OCI-LY7 (cell line): ENCODE measurements around the gene PDZRN3. TPM values are rescaled to one million over a fixed set of nuclear protein-coding genes. Genes with fewer than 3 reads are reported as not detected.

ENCODE experiments used
- BruUV-seq: library from RNA; stranded (reverse); fragments of 400-500 nt; replicated peaks from 2 replicates; lab custom pipeline; 2021; lab: Mats Ljungman, UMichigan
- CTCF ChIA-PET: fragments of 300-600 bp; sonication (Branson Sonifier 250); formaldehyde crosslinking; loops from one replicate; lab custom pipeline; 2022; ENCODE audit warnings: antibody characterized with exemption; ENCODE audit not compliant: unreplicated experiment; lab: Charles Lee
- POLR2A ChIA-PET: fragments of 300-600 bp; sonication (Branson Sonifier 250); formaldehyde crosslinking; loops from one replicate; lab custom pipeline; 2022; ENCODE audit warnings: antibody characterized with exemption; lab: Charles Lee
- DNase-seq: peaks from one replicate; pipeline ENCODE4 v3.0.0-alpha.2; 2015; ENCODE audit warnings: low spot score
- H2AFZ ChIP-seq: fragments of 200-600 bp; sonication (generic), shearing (Covaris generic); 2 replicates; pipeline ENCODE4 v1.6.1; 2014; ENCODE audit warnings: mild to moderate bottlenecking, antibody characterized with exemption, low read length, moderate library complexity
- H3K27ac ChIP-seq: fragments of 200-600 bp; sonication (generic); 2 replicates; pipeline ENCODE4 v1.5.1; 2014; ENCODE audit warnings: mixed run types, low read depth, mild to moderate bottlenecking, moderate library complexity, low read length, inconsistent platforms; ENCODE audit not compliant: poor library complexity, severe bottlenecking
- H3K36me3 ChIP-seq: fragments of 200-600 bp; sonication (generic); 2 replicates; pipeline ENCODE4 v1.6.1; 2014; ENCODE audit warnings: mild to moderate bottlenecking, antibody characterized with exemption, low read length, moderate library complexity, mixed read lengths; ENCODE audit not compliant: insufficient read depth
- H3K4me1 ChIP-seq: fragments of 200-600 bp; sonication (generic); 2 replicates; pipeline ENCODE4 v1.5.1; 2014; ENCODE audit warnings: mild to moderate bottlenecking, low read length; ENCODE audit not compliant: insufficient read depth, poor library complexity, severe bottlenecking
- H3K4me2 ChIP-seq: fragments of 200-600 bp; sonication (generic); 2 replicates; pipeline ENCODE4 v1.6.1; 2014; ENCODE audit warnings: mild to moderate bottlenecking, low read length
- H3K4me3 ChIP-seq: fragments of 200-600 bp; sonication (generic); 2 replicates; pipeline ENCODE4 v1.5.1; 2014; ENCODE audit warnings: mild to moderate bottlenecking, low read depth, low read length; ENCODE audit not compliant: poor library complexity, severe bottlenecking
- H3K79me2 ChIP-seq: fragments of 200-600 bp; sonication (generic); 2 replicates; pipeline ENCODE4 v1.6.1; 2016; ENCODE audit warnings: low read depth, mild to moderate bottlenecking, low read length, moderate library complexity, mixed read lengths; ENCODE audit not compliant: insufficient read depth
- H3K9me2 ChIP-seq: fragments of 200-600 bp; sonication (generic); 2 replicates; pipeline ENCODE4 v1.6.1; 2016; ENCODE audit warnings: mild to moderate bottlenecking, low read length, mixed read lengths; ENCODE audit not compliant: insufficient read depth
- H3K9me3 ChIP-seq: fragments of 200-600 bp; sonication (generic); 2 replicates; pipeline ENCODE4 v1.6.1; 2014; ENCODE audit warnings: mild to moderate bottlenecking, mixed run types, low read length, mixed read lengths
- H4K20me1 ChIP-seq: fragments of 200-600 bp; sonication (generic); 2 replicates; pipeline ENCODE4 v1.6.1; 2014; ENCODE audit warnings: mild to moderate bottlenecking, antibody characterized with exemption, low read length, moderate library complexity, mixed read lengths; ENCODE audit not compliant: insufficient read depth
- CTCF ChIP-seq: fragments of 200-600 bp; sonication (generic); conservative IDR thresholded peaks from 2 replicates; pipeline ENCODE4 v1.5.1; 2014; ENCODE audit warnings: mild to moderate bottlenecking, antibody characterized with exemption, low read length, moderate library complexity, mixed read lengths
- EZH2phosphoT487 ChIP-seq: fragments of 200-600 bp; sonication (generic); IDR thresholded peaks from 2 replicates; pipeline ENCODE4 v1.6.1; 2018; ENCODE audit warnings: low read depth, borderline replicate concordance, mild to moderate bottlenecking, mixed run types, antibody characterized with exemption, low read length, moderate library complexity, mixed read lengths
- intact Hi-C: fragments of 100-400 bp; cut with micrococcal nuclease; formaldehyde crosslinking; loops from one replicate; pipeline ENCODE4 v1.10.0; 2022; ENCODE audit not compliant: unreplicated experiment
- total RNA-seq, 2 experiments: library from RNA; depleted of rRNA in 1 of 2; stranded (reverse); fragments of >200 nt in 1 of 2; shearing (Covaris generic) in 1 of 2; gene quantifications; 2 replicates each; pipeline ENCODE4 v1.2.3, GENCODE V29; 2014 to 2022

Gene PDZRN3
- total RNA-seq, 2 experiments from 2014 or later, result 0.95 TPM; not detected in 1

GRCh38 chr3:73658227-73658626 is 33.5 kb upstream of the PDZRN3 start:
- Histone ChIP-seq H3K4me2 (no peak overlapping the region), H3K27ac (no peak overlapping the region), H4K20me1 (no peaks in the 10 kb centered on the region), H3K4me3 (no peak overlapping the region), H3K79me2 (no peaks in the 10 kb centered on the region), H3K4me1 (no peaks in the 10 kb centered on the region), H3K9me2 (no peaks in the 10 kb centered on the region; the same call in 1 of the 2 replicates), H2AFZ (no peak overlapping the region), H3K9me3 (no peaks in the 10 kb centered on the region), H3K36me3 (no peaks in the 10 kb centered on the region)
- no TSS peak for BruUV-seq
- intact Hi-C loops, result no loop called here
- ChIA-PET CTCF (no interaction called here), POLR2A (interaction anchor here (0.8 kb wide), 1 partner anchor 381 kb away, joined by 4 read pairs; no protein-coding TSS in a partner anchor)
- TF ChIP-seq EZH2phosphoT487 (no peak), CTCF (no peak)
- no peak for DNase-seq

GRCh38 chr3:73657186-73657585 is 32.4 kb upstream of the PDZRN3 start:
- no peaks in the 10 kb centered on the region; the same call in 1 of the 2 replicates for H3K9me2 ChIP-seq
- no TSS peak for BruUV-seq
- ChIA-PET CTCF (no interaction called here), POLR2A (no interaction called here)
- no peaks in the 10 kb centered on the region for H4K20me1 ChIP-seq
- H3K9me3 ChIP-seq, result no peaks in the 10 kb centered on the region
- no peak overlapping the region for H3K4me3 ChIP-seq
- H3K4me1 ChIP-seq, result no peaks in the 10 kb centered on the region
- intact Hi-C loops, result no loop called here
- no peaks in the 10 kb centered on the region for H3K79me2 ChIP-seq
- no peak overlapping the region for H2AFZ ChIP-seq
- no peak for DNase-seq
- no peak overlapping the region for H3K27ac ChIP-seq
- H3K4me2 ChIP-seq, result no peak overlapping the region
- no peaks in the 10 kb centered on the region for H3K36me3 ChIP-seq
- no peak for TF ChIP-seq CTCF
- TF ChIP-seq EZH2phosphoT487, result no peak

GRCh38 chr3:73656241-73656890 is 31.6 kb upstream of the PDZRN3 start:
- Histone ChIP-seq H3K4me1 (no peaks in the 10 kb centered on the region), H3K9me2 (no peaks in the 10 kb centered on the region; the same call in 1 of the 2 replicates), H3K36me3 (no peaks in the 10 kb centered on the region), H3K9me3 (no peaks in the 10 kb centered on the region), H3K27ac (no peak overlapping the region), H4K20me1 (no peaks in the 10 kb centered on the region), H3K4me3 (no peak overlapping the region), H3K79me2 (no peaks in the 10 kb centered on the region), H3K4me2 (no peak overlapping the region), H2AFZ (no peak overlapping the region)
- DNase-seq, result no peak
- POLR2A ChIA-PET, result no interaction called here
- CTCF ChIA-PET, result no interaction called here
- TF ChIP-seq CTCF (no peak), EZH2phosphoT487 (no peak)
- intact Hi-C loops, result no loop called here
- BruUV-seq, result no TSS peak
